Left lung (tissue), 10 donors: Measurements from ENCODE around the gene TMEM89. TPM values are rescaled to one million over a fixed set of nuclear protein-coding genes. Genes with fewer than 3 reads are reported as not detected.

Experiments
- ATAC-seq: fragments of 200-7000 bp; cut with Tn5 transposase; one replicate; pipeline ENCODE4 v1.9.1; 2020; ENCODE audit warnings: moderate library complexity
- DNase-seq, 4 donors: peaks; one replicate each; pipeline ENCODE4 v3.0.0-alpha.2; 2013 to 2020
- H3K27ac ChIP-seq, 2 donors: fragments of 200-600 bp; sonication (generic) in 1 of 2; one replicate each; pipeline versions ENCODE4 v1.5.0 to v1.8.0; 2020 to 2021
- H3K27me3 ChIP-seq, 2 donors: fragments of 200-600 bp; sonication (generic) in 1 of 2; one replicate each; pipeline versions ENCODE4 v1.5.0 to v1.8.0; 2020 to 2021
- H3K36me3 ChIP-seq, 2 donors: fragments of 200-600 bp; sonication (generic) in 1 of 2; one replicate each; pipeline versions ENCODE4 v1.5.0 to v1.8.0; 2020 to 2021
- H3K4me1 ChIP-seq, 2 donors: fragments of 200-600 bp; one replicate each; pipeline ENCODE4 v1.8.0; 2021
- H3K4me3 ChIP-seq, 2 donors: fragments of 200-600 bp; sonication (generic) in 1 of 2; one replicate each; pipeline versions ENCODE4 v1.5.0 to v1.8.0; 2020 to 2021; ENCODE audit warnings: mild to moderate bottlenecking in 1 of 2
- H3K9me3 ChIP-seq, 2 donors: fragments of 200-600 bp; sonication (generic) in 1 of 2; one replicate each; pipeline versions ENCODE4 v1.5.0 to v1.8.0; 2020 to 2021
- CTCF ChIP-seq, 2 donors: fragments of 200-600 bp; sonication (generic) in 1 of 2; IDR thresholded peaks; one replicate each; pipeline versions ENCODE4 v1.5.0 to v1.8.0; 2021; ENCODE audit warnings: antibody characterized with exemption in 2 of 2
- intact Hi-C, 2 donors: fragments of 100-400 bp; cut with DNase I; formaldehyde crosslinking; loops; one replicate each; pipeline versions ENCODE4 v1.11.2 to v1.14.2; 2022
- polyA plus RNA-seq, 6 donors: library from polyadenylated mRNA; unstranded; fragments of 120-200 nt; gene quantifications; one replicate each; pipeline ENCODE4 v1.2.1, GENCODE V29; 2013; ENCODE audit not compliant: insufficient read length in 6 of 6
- total RNA-seq, 2 donors: library from RNA; stranded (reverse); fragmentation: NEBNext Ultra II Directional; extraction: Animal tissue kit (Norgen Biotek cat#: 25700); gene quantifications; one replicate each; pipeline ENCODE4 v1.2.1, GENCODE V29; 2021
- donor health status: DM: no; HTN: yes; CAD: no.
- donor health status: DM: no; HTN: no; CAD: no.

Gene TMEM89
- total and polyA plus RNA-seq, 8 donors, result not detected

- no peak for TF ChIP-seq CTCF (IDR thresholded peaks at IDR 0.05)
- no peak for ATAC-seq
- H3K4me1 ChIP-seq, result peaks cover 0 to 4% of the 10 kb centered on the region in 2 donors
- H3K27ac ChIP-seq, result no peak overlapping the region
- peaks cover 0 to 93% of the 10 kb centered on the region in 2 donors for H3K36me3 ChIP-seq
- no peaks in the 10 kb centered on the region for H3K9me3 ChIP-seq
- no peaks in the 10 kb centered on the region for H3K27me3 ChIP-seq
- no peak overlapping the region for H3K4me3 ChIP-seq
- peak in 1 of 4 donors; percentile 34 for DNase-seq
- intact Hi-C loops, result no loop called here
These were observed 20.6 kb downstream of the TMEM89 start for GRCh38 chr3:48600711-48601621.

DNA sequence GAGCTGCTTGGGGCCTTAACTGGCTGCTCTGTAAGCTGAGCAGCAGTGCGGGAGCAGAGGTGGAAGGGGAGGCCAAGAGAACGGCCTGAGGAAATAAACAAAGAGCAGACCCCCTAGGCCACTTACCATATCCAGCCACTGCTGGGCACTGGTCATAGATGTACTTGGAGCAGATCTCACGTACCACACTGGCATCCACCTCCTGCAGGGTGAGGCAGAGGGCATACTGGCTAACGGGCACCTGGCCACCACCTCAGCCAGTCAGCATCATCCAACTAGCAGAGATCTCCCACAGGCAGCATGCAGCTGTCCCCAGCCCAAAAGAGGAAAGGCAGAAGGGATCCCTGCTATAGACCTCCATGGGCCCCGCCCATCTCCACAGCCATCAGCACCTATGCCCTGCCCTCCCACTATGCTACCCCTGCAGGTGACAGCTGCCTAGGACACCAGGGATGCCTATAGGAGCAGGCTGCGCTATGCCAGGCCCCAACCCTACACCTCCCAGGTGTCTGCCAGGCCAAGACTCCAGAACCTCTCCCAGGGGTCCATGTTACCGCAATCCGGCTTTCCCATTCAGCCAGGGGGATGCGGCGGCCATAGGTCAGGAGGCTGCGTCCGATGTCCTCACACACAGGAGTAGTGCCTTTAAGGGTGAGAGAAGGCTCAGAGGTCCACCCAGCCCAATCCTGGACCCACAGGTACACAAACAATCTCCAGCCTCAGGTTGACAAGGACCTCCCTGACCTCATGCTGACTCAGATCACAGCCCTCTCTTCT, 21.9 kb downstream of the TMEM89 start:
- no peak overlapping the region for H3K4me3 ChIP-seq
- ATAC-seq, result no peak
- peaks cover 0 to 80% of the 10 kb centered on the region in 2 donors for H3K36me3 ChIP-seq
- H3K4me1 ChIP-seq, result peaks cover 4 to 15% of the 10 kb centered on the region in 2 donors
- H3K9me3 ChIP-seq, result no peaks in the 10 kb centered on the region
- intact Hi-C loops, result no loop called here
- TF ChIP-seq CTCF (IDR thresholded peaks at IDR 0.05), result no peak
- H3K27me3 ChIP-seq, result peaks cover 2 to 12% of the 10 kb centered on the region in 2 donors
- H3K27ac ChIP-seq, result peak overlapping the region in 1 of 2 donors; percentile 40
- peak in 1 of 4 donors; percentile 44 for DNase-seq

GRCh38 chr3:48599077-48599501, 22.5 kb downstream of the TMEM89 start:
- peaks cover 4 to 21% of the 10 kb centered on the region in 2 donors for H3K4me1 ChIP-seq
- peaks cover 0 to 74% of the 10 kb centered on the region in 2 donors for H3K36me3 ChIP-seq
- H3K27ac ChIP-seq, result peak overlapping the region in 1 of 2 donors; percentile 40

DNA sequence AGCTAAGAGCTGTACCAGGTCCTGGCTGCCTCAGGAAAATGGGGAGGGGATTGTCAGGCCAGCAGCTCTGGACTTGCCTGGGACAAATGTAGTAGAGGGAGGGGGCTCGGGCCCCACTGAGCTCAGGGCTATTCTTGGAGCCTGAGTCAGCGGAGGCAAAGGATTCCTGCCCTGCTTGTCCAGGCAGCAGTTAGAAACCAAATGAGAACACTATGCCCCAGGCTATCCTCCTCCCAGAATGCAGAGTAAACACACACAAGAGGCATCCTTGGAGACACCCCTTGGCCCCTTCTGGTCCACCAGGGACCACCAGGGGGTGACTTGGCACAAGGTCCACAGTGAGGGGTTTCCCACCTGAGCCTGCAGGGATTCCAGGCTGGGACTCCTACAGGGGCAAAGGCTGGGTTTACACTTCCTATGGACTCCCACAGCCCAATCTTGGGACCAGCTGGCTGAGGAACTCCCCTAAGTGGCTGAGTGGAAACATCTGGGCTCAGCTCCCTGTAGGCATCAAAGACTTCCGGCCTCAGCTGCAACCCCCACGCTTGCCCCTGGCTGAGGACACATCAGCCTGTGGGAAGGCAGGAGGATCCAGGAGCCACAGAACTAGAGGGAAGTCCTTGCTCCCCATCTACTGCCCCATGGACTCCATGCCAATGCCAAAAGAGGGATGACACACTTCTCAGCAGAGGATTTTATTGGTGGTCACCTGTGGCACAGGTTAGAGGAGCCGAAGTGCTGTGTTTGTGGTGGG, 23.1 kb downstream of the TMEM89 start:
- intact Hi-C loops, result no loop called here
- peaks cover 4 to 22% of the 10 kb centered on the region in 2 donors for H3K4me1 ChIP-seq
- H3K9me3 ChIP-seq, result no peaks in the 10 kb centered on the region
- H3K4me3 ChIP-seq, result no peak overlapping the region
- peak; percentile 9 for ATAC-seq
- H3K27ac ChIP-seq, result peak overlapping the region; percentile 40 to 48
- TF ChIP-seq CTCF (IDR thresholded peaks at IDR 0.05), result no peak
- H3K36me3 ChIP-seq, result peaks cover 0 to 68% of the 10 kb centered on the region in 2 donors
- DNase-seq, result peak in 3 of 4 donors; percentile 43 to 79 (median 54)
- peaks cover 7 to 24% of the 10 kb centered on the region in 2 donors for H3K27me3 ChIP-seq

More at GRCh38 chr3:48599077-48599501, 22.5 kb downstream of the TMEM89 start:
- H3K9me3 ChIP-seq, result no peaks in the 10 kb centered on the region
- intact Hi-C loops, result no loop called here
- ATAC-seq, result no peak
- H3K4me3 ChIP-seq, result no peak overlapping the region
- H3K27me3 ChIP-seq, result peaks cover 6 to 18% of the 10 kb centered on the region in 2 donors
- peak in 1 of 4 donors; percentile 54 for DNase-seq
- TF ChIP-seq CTCF (IDR thresholded peaks at IDR 0.05), result no peak
